CD4-positive, alpha-beta T cell treated with Interleukin-15 for 4 hours (primary cell): ENCODE data around the gene BATF2.
"Not testable (repeated sequence)": the region's sequence is repeated elsewhere in the genome, so short reads cannot be mapped to it uniquely, and the experiment has no call there.

Experiments
- DNase-seq: peaks from one replicate; pipeline ENCODE4 v3.0.0-alpha.2; 2020; ENCODE audit warnings: low spot score

The BATF2 gene

GRCh38 chr11:64996710-64997380, at the start of gene BATF2:
TSS of gene BATF2 (minus strand) at chr11:64996971. CDS start at chr11:64996914, 57 bp downstream.
- no peak for DNase-seq

- no peak for DNase-seq
Measured at GRCh38 chr11:65045728-65046127, 49.0 kb upstream of the BATF2 start.

GRCh38 chr11:65045061-65045460, 48.3 kb upstream of the BATF2 start:
- DNase-seq = no peak

DNA sequence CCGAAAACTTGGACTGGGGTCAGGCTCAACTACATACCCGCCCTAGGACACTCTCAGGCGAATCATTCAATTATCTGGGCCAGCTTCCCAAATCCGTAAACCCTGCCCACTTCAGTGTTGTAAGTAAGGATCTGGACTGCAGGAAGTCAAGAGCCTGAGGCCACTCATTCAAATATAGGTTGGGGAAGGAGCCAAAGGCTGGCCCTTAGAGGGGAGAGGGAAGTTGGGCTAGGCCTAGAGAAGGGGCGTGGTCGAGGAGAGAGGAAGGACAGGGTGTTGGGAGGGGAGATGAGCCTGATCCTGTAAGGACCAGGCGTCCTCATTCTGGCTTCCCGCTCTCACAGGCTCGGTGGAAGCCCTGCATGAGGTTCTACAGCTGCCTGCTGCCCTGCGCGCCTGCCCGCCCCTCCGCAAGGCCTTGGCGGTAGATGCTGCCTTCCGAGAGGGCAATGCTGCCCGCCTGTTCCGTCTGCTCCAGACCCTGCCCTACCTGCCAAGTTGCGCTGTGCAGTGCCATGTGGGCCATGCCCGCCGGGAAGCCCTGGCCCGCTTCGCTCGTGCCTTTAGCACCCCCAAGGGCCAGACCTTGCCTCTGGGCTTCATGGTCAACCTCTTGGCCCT, 47.2 kb upstream of the BATF2 start:
- no peak for DNase-seq

GRCh38 chr11:65042891-65043290, 46.1 kb upstream of the BATF2 start:
- no peak for DNase-seq

DNA sequence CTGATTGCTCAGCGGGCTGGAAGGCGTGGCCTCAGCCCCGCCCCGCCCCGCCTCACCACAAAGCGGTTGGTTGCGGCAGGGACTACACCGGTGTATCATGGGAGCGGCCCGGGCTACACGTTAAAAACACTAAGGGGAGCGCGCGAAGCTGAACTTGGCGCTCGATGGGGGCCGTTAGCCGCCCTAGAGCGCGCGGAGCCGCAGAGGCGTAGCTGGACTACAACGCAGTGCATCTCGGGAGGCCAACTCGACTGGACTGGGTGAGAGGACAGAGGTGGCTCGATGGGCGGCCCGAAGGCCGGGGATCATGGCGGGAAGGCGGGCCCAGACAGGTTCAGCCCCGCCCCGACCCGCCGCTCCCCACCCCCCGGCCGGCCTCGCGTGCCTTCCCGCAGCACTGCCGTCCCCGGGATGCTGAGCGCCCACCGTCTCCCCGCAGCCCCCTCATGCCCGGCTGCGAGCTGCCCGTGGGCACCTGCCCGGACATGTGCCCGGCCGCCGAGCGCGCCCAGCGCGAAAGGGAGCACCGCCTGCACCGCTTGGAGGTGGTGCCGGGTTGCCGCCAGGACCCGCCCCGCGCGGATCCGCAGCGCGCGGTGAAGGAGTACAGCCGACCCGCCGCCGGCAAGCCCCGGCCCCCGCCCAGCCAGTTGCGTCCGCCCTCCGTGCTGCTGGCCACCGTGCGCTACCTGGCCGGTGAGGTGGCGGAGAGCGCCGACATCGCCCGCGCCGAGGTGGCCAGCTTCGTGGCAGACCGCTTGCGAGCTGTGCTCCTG, 44.3 kb upstream of the BATF2 start, which contains the start of gene SAC3D1:
SAC3D1 (plus strand) TSS at position 364 of the 776 bp plus-strand sequence; CDS start at position 447, 83 bp downstream.
- DNase-seq = peak; percentile 87

DNA sequence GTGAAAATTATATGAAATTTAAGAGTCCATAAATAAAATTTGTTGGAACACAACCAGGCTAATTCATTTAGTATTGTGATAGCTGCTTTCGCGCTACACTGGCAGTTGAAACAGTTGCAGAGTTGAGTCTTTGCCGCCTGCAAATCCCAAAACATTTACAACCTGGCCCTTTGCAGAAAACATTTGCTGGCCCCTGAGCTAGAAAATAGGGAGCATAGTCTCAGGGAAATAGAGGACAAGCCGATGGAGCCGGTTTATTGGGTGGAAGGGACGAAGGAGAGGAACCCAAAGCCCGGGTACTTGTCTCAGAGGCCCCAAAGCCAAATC, 43.7 kb upstream of the BATF2 start:
- no peak for DNase-seq

DNA sequence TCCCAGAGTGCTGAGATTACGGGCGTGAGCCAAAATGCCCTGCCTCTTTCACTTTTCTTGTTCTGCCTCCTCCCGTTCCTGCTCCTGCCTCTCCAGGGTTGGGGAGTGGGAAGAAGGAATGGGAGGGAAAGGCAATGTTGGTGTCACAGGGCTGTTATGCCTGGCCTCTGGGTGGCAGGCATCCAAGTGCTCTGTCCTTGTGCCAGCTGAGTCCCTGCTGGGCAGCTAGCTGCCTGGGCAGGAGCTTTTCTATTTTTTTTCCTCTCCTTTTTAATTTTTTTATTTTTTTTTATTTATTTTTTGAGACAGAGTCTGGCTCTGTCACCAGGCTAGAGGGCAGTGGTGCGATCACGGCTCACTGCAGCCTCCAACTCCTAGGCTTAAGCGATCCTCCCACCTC, 40.2 kb upstream of the BATF2 start:
- DNase-seq = no peak

- DNase-seq = no peak
Measured at GRCh38 chr11:65035579-65035978, 38.8 kb upstream of the BATF2 start.

DNA sequence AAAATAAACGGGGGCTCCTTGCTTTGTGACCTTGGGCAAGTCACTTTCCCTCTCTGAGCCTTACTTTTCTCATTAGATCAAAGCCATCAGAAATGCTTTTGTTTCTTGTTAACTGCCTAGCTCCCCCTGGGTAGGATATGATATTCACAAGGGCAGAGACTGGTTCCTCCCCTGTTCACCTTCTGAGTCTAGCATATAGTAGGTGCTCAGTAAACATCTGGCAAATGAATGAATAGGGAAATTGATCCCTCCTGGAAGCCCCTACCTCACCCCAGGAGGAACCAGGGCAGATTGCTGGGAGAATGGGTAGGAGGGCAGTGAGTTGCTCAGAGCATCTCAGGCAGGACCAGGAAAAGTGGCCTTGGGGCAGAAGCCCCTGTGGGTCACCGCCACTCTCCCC, 37.7 kb upstream of the BATF2 start:
- no peak for DNase-seq

- DNase-seq = no peak
Measured at GRCh38 chr11:65032216-65032615, 35.4 kb upstream of the BATF2 start.

DNA sequence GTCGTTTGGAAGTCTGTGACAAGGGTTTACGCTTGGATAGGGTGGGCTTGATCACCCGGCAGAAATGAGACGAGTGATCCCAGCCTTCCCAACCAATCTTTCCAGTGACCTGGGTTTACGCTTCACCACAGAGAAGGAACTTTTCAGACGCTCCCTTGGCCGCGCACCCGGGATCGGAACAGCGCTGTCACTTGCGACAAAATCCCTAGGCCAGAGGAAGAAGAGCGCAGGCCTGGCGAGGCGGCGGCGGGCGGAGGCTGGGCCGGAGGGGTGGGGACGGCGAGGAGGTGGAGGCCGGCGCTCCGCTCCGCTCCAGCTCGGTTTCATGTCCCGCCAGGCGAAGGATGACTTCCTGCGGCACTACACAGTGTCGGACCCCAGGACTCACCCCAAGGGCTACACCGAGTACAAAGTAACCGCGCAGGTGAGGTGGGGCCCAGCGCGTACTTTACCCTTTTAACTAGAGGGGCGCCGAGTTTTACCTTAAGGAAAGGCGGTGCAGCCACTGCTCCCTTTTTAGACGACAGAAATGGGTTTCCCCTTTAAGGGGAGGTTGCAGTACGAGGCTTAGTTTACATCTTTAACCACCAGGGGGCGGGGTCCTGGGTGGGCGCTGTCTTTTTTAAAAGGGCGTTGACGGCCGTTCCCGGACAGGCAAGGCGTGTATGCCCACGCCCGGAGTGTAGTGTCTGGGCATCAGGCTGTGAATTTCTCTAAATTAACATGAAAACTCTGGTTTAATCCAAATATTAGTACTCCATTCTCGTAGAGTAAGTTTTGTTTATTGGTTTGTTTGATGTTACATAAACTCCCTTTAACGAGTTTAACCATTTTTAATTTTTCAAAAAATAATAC, 30.7 kb upstream of the BATF2 start, which contains the start of gene SNX15:
SNX15 (plus strand) TSS at position 227 of the 855 bp plus-strand sequence; CDS start at position 326, 99 bp downstream.
- DNase-seq = peak; percentile 97

- no peak for DNase-seq
Measured at GRCh38 chr11:65026810-65027209, 30.0 kb upstream of the BATF2 start.

DNA sequence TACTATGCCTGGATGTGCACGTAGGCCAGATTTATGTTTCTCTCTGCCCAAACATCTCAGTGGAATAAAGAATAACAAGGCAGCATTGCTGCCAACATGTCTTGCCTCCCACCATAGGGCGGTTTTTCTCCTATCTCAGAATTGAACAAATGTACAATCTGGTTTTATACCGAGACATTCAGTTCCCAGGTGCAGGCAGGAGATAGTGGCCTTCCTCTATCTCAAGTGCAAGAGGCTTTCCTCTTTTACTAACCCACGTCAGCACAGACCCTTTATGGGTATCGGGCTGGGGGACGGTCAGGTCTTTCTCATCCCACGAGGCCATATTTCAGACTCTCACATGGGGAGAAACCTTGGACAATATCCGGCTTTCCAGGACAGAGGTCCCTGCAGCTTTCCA, 26.7 kb upstream of the BATF2 start:
- DNase-seq = not testable (repeated sequence)

DNA sequence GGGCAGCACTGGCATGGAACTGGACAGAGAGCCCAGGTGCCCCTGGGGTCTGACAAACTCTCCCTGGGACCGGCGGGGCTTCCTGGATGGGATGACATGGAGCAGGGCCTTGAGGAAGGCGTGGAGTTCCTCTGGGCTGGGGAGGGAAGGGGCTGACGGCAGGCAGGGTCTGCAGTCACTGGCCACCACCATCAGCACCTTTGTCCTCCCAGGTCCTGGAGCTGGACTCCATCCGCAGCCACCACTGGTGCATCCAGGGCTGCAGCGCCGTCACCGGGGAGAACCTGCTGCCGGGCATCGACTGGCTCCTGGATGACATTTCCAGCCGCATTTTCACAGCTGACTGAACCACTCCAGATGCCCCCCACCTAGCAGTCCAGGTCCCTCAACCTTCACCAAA, 24.7 kb upstream of the BATF2 start:
- DNase-seq = no peak

- no peak for DNase-seq
Measured at GRCh38 chr11:65021003-65021402, 24.2 kb upstream of the BATF2 start.

DNA sequence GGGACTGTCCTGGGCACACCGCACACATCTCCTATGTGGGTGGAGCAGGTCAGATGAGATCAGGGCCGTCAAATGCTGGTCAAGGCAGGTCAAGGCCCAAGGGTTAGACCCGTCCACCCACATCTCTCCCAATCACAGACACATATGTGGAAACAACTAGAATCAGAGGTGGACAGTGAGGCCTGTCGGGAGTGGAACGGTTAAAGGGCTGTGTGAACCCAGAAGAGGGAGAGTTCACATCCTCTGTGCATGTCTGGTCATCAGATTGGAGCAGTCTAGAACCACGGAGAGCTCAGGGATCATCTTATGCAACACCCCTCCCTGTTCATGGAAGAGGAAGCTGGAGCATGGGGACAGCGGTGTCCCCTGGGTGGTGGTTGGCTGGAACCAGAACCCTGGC, 23.1 kb upstream of the BATF2 start:
- no peak for DNase-seq

GRCh38 chr11:65017937-65018336, 21.2 kb upstream of the BATF2 start:
- no peak for DNase-seq

- DNase-seq = no peak
Measured at GRCh38 chr11:65016705-65017104, 19.9 kb upstream of the BATF2 start.

- DNase-seq = no peak
Measured at GRCh38 chr11:65014726-65015227, 18.0 kb upstream of the BATF2 start.

GRCh38 chr11:65013888-65014725, 17.3 kb upstream of the BATF2 start, which contains the start of gene ARL2:
TSS of gene ARL2 (plus strand) at chr11:65014160. CDS start at chr11:65014208, 48 bp downstream.
- peak; percentile 88 for DNase-seq
